ENCODE data around the gene MYO19.

Gene MYO19

GRCh38 chr17:36535669-36536081 lies 1.0 kb upstream of the MYO19 start:
- peak overlapping the region; percentile 25 for H4K91ac ChIP-seq (ENCODE audit: low read depth, low read length)

DNA sequence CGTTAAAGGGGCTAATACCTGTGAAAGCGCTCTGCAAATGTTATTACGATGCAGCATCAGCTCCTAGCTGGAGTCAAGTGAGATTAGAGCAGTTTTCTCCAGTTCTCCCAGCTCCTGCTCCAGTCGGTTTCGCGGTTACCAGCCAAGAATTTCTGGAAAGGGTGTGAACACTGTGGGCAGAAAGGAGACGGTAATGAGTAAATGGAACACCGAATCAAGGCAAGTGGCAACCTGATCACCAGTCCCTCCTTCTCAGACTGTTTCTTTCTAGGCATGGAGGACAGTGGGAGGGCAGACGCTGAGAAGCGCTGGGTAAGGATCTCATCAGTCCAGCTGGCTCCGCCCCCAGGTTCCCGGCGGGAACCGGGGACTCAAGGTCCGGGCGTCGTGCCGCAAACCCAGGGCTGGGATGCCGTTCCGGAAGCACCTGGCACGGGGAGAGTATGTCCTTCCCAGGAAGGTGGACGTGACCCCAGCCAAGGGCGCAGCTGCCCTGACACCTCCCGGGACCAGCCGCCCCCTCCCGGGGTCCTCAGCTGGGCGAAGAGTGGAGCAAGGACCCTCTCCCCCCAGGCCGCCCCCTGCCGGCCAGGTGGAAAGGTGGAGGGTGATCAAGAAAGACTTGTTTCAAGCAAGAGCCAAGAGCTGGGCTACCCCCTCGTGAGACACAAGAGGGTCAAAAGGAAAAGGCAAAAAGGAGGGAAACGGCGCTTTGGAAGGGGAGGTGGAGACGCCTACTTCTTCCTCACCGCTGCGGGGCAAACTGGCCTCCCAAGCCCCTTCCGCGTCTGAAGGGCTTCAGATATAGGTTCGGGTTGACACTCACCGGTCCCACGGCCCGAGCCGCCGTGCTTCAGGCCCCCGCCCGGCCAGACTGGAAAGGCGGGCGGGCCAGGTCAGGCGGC lies 481 bp downstream of the MYO19 start:
- Histone ChIP-seq H3K27ac (ENCODE audit: low read depth, low read length) (peak overlapping the region; percentile 89), H3K4me2 (ENCODE audit: low read length) (peak overlapping the region; percentile 78), H4K12ac (ENCODE audit: low read depth, low read length) (peak overlapping the region; percentile 31), H3K79me2 (ENCODE audit: control insufficient read depth, insufficient read depth, low read length, poor library complexity) (peaks cover 12% of the 10 kb centered on the region), H3K9ac (ENCODE audit: low read length) (peak overlapping the region; percentile 93), H3K4me1 (ENCODE audit: control insufficient read depth in 1 of 2, insufficient read depth in 2 of 2, low read length in 2 of 2) (peaks cover 0 to 8% of the 10 kb centered on the region in 2 experiments), H2BK5ac (ENCODE audit: low read depth, low read length, poor library complexity) (peak overlapping the region; percentile 28), H3K9me3 (ENCODE audit: insufficient read depth, low read depth, low read length) (no peaks in the 10 kb centered on the region), H4K91ac (ENCODE audit: low read depth, low read length) (peak overlapping the region; percentile 80), H3K23ac (ENCODE audit: low read length) (no peak overlapping the region), H3K4ac (ENCODE audit: low read depth, low read length) (peak overlapping the region; percentile 37), H3K79me1 (ENCODE audit: low read length) (peaks cover 19% of the 10 kb centered on the region), H3K14ac (ENCODE audit: low read length) (peak overlapping the region; percentile 55), H3K18ac (ENCODE audit: low read length) (peak overlapping the region; percentile 52), H2BK12ac (ENCODE audit: low read length) (no peak overlapping the region), H4K8ac (ENCODE audit: low read depth, low read length) (peak overlapping the region; percentile 70), H2BK120ac (ENCODE audit: insufficient read depth, low read length, poor library complexity) (peak overlapping the region; percentile 79), H3K27me3 (ENCODE audit: insufficient read depth, low read length) (no peaks in the 10 kb centered on the region), H2AK5ac (ENCODE audit: low read length) (peak overlapping the region; percentile 92), H3K36me3 (ENCODE audit: control insufficient read depth in 1 of 2, insufficient read depth in 2 of 2, low read length in 2 of 2) (peaks cover 15 to 28% of the 10 kb centered on the region in 2 experiments), H3K4me3 (ENCODE audit: low read depth, low read length) (peak overlapping the region; percentile 94), H2AFZ (ENCODE audit: insufficient read depth, low read length, poor library complexity) (peak overlapping the region; percentile 57)
- DNase-seq, result peak; percentile 59 to 74
- WGBS (ENCODE audit: extremely low coverage, insufficient coverage, insufficient read length), result no CpG with 5 or more reads among the region's 48 CpGs

More at GRCh38 chr17:36535669-36536081, 1.0 kb upstream of the MYO19 start:
- no peak overlapping the region for H3K4ac ChIP-seq (ENCODE audit: low read depth, low read length)
- peak overlapping the region; percentile 53 for H3K9ac ChIP-seq (ENCODE audit: low read length)
- no peak overlapping the region for H2BK12ac ChIP-seq (ENCODE audit: low read length)
- DNase-seq, result no peak
- H3K4me1 ChIP-seq (ENCODE audit: control insufficient read depth in 1 of 2, insufficient read depth in 2 of 2, low read length in 2 of 2), result peaks cover 0 to 8% of the 10 kb centered on the region in 2 experiments
- H2AFZ ChIP-seq (ENCODE audit: insufficient read depth, low read length, poor library complexity), result no peak overlapping the region
- peak overlapping the region; percentile 45 for H4K12ac ChIP-seq (ENCODE audit: low read depth, low read length)
- H3K14ac ChIP-seq (ENCODE audit: low read length), result no peak overlapping the region
- H2BK5ac ChIP-seq (ENCODE audit: low read depth, low read length, poor library complexity), result peak overlapping the region; percentile 49
- no peak overlapping the region for H3K23ac ChIP-seq (ENCODE audit: low read length)
- peaks cover 19% of the 10 kb centered on the region for H3K79me1 ChIP-seq (ENCODE audit: low read length)
- no peaks in the 10 kb centered on the region for H3K27me3 ChIP-seq (ENCODE audit: insufficient read depth, low read length)
- H4K8ac ChIP-seq (ENCODE audit: low read depth, low read length), result peak overlapping the region; percentile 95
- peaks cover 12% of the 10 kb centered on the region for H3K79me2 ChIP-seq (ENCODE audit: control insufficient read depth, insufficient read depth, low read length, poor library complexity)
- no peak overlapping the region for H2BK120ac ChIP-seq (ENCODE audit: insufficient read depth, low read length, poor library complexity)
- H3K4me3 ChIP-seq (ENCODE audit: low read depth, low read length), result peak overlapping the region; percentile 94
- no peak overlapping the region for H3K18ac ChIP-seq (ENCODE audit: low read length)
- no peak overlapping the region for H2AK5ac ChIP-seq (ENCODE audit: low read length)
- WGBS (ENCODE audit: extremely low coverage, insufficient coverage, insufficient read length), result no CpG with 5 or more reads among the region's 15 CpGs
- H3K9me3 ChIP-seq (ENCODE audit: insufficient read depth, low read depth, low read length), result no peaks in the 10 kb centered on the region
- peak overlapping the region; percentile 69 for H3K27ac ChIP-seq (ENCODE audit: low read depth, low read length)
- peaks cover 14 to 25% of the 10 kb centered on the region in 2 experiments for H3K36me3 ChIP-seq (ENCODE audit: control insufficient read depth in 1 of 2, insufficient read depth in 2 of 2, low read length in 2 of 2)
- peak overlapping the region; percentile 78 for H3K4me2 ChIP-seq (ENCODE audit: low read length)

DNA sequence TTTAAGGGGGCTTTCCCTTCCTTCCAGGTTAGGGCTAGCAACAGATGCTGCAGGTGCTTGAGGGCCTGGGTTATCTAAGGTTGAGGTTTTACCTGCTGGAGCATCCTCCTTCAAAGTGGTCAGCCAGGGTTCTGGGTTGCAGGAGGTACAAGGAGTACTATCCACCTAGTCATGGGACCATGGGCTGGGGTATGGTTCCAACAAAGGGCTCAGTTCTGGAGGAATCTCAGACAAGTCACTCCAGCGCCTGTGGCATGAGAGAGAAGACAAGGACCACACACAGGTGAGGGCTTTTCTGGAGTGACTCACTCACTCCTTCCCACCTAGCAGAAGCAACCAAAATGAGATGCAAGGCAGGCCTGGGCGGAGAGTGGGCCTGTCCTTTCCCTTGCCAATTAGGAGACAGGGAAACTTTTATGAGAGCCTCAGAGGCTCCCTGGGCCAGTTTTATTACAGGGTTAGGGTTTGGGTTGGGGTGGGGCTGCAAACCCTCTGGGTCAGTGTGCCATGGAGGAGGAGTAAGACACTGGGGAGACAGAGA lies 2.2 kb downstream of the MYO19 start:
- no peak overlapping the region for H2AK5ac ChIP-seq (ENCODE audit: low read length)
- H3K4me3 ChIP-seq (ENCODE audit: low read depth, low read length), result no peak overlapping the region
- no peaks in the 10 kb centered on the region for H3K9me3 ChIP-seq (ENCODE audit: insufficient read depth, low read depth, low read length)
- no peak overlapping the region for H4K8ac ChIP-seq (ENCODE audit: low read depth, low read length)
- H3K36me3 ChIP-seq (ENCODE audit: control insufficient read depth in 1 of 2, insufficient read depth in 2 of 2, low read length in 2 of 2), result peaks cover 20 to 39% of the 10 kb centered on the region in 2 experiments
- no peak overlapping the region for H3K14ac ChIP-seq (ENCODE audit: low read length)
- no peak overlapping the region for H2BK12ac ChIP-seq (ENCODE audit: low read length)
- no peak overlapping the region for H3K27ac ChIP-seq (ENCODE audit: low read depth, low read length)
- H3K4ac ChIP-seq (ENCODE audit: low read depth, low read length), result no peak overlapping the region
- H3K18ac ChIP-seq (ENCODE audit: low read length), result no peak overlapping the region
- peaks cover 19% of the 10 kb centered on the region for H3K79me1 ChIP-seq (ENCODE audit: low read length)
- no peak for DNase-seq
- H2BK120ac ChIP-seq (ENCODE audit: insufficient read depth, low read length, poor library complexity), result no peak overlapping the region
- WGBS (ENCODE audit: extremely low coverage, insufficient coverage, insufficient read length), result no CpG with 5 or more reads among the region's 2 CpGs
- peaks cover 0 to 8% of the 10 kb centered on the region in 2 experiments for H3K4me1 ChIP-seq (ENCODE audit: control insufficient read depth in 1 of 2, insufficient read depth in 2 of 2, low read length in 2 of 2)
- no peaks in the 10 kb centered on the region for H3K27me3 ChIP-seq (ENCODE audit: insufficient read depth, low read length)
- H3K23ac ChIP-seq (ENCODE audit: low read length), result no peak overlapping the region
- H2BK5ac ChIP-seq (ENCODE audit: low read depth, low read length, poor library complexity), result no peak overlapping the region
- H4K12ac ChIP-seq (ENCODE audit: low read depth, low read length), result no peak overlapping the region
- peaks cover 12% of the 10 kb centered on the region for H3K79me2 ChIP-seq (ENCODE audit: control insufficient read depth, insufficient read depth, low read length, poor library complexity)
- H4K91ac ChIP-seq (ENCODE audit: low read depth, low read length), result no peak overlapping the region
- no peak overlapping the region for H3K4me2 ChIP-seq (ENCODE audit: low read length)
- no peak overlapping the region for H2AFZ ChIP-seq (ENCODE audit: insufficient read depth, low read length, poor library complexity)
- peak overlapping the region; percentile 51 for H3K9ac ChIP-seq (ENCODE audit: low read length)

GRCh38 chr17:36529121-36529520 lies 5.5 kb downstream of the MYO19 start:
- no peak for DNase-seq
- H3K27me3 ChIP-seq (ENCODE audit: insufficient read depth, low read length), result no peaks in the 10 kb centered on the region
- no peak overlapping the region for H3K9ac ChIP-seq (ENCODE audit: low read length)
- no peak overlapping the region for H2AFZ ChIP-seq (ENCODE audit: insufficient read depth, low read length, poor library complexity)
- H3K36me3 ChIP-seq (ENCODE audit: control insufficient read depth in 1 of 2, insufficient read depth in 2 of 2, low read length in 2 of 2), result peaks cover 43 to 65% of the 10 kb centered on the region in 2 experiments
- no peak overlapping the region for H4K91ac ChIP-seq (ENCODE audit: low read depth, low read length)
- H3K4me3 ChIP-seq (ENCODE audit: low read depth, low read length), result no peak overlapping the region
- H3K9me3 ChIP-seq (ENCODE audit: insufficient read depth, low read depth, low read length), result no peaks in the 10 kb centered on the region
- peaks cover 3% of the 10 kb centered on the region for H3K79me2 ChIP-seq (ENCODE audit: control insufficient read depth, insufficient read depth, low read length, poor library complexity)
- peaks cover 4% of the 10 kb centered on the region for H3K79me1 ChIP-seq (ENCODE audit: low read length)
- no peak overlapping the region for H2AK5ac ChIP-seq (ENCODE audit: low read length)
- no peak overlapping the region for H4K8ac ChIP-seq (ENCODE audit: low read depth, low read length)
- H3K18ac ChIP-seq (ENCODE audit: low read length), result no peak overlapping the region
- H3K4me1 ChIP-seq (ENCODE audit: control insufficient read depth in 1 of 2, insufficient read depth in 2 of 2, low read length in 2 of 2), result peaks cover 0 to 5% of the 10 kb centered on the region in 2 experiments
- H2BK120ac ChIP-seq (ENCODE audit: insufficient read depth, low read length, poor library complexity), result no peak overlapping the region
- H4K12ac ChIP-seq (ENCODE audit: low read depth, low read length), result no peak overlapping the region
- H3K14ac ChIP-seq (ENCODE audit: low read length), result no peak overlapping the region
- H2BK12ac ChIP-seq (ENCODE audit: low read length), result no peak overlapping the region
- H2BK5ac ChIP-seq (ENCODE audit: low read depth, low read length, poor library complexity), result no peak overlapping the region
- H3K4ac ChIP-seq (ENCODE audit: low read depth, low read length), result no peak overlapping the region
- H3K23ac ChIP-seq (ENCODE audit: low read length), result no peak overlapping the region
- no peak overlapping the region for H3K27ac ChIP-seq (ENCODE audit: low read depth, low read length)
- no peak overlapping the region for H3K4me2 ChIP-seq (ENCODE audit: low read length)

All from trophoblast cell (in vitro differentiated cells and primary cell).